ENCODE data around the gene PCDH7. TPM values are rescaled to one million over a fixed set of nuclear protein-coding genes. Genes with fewer than 3 reads are reported as not detected.

PCDH7 gene
- polyA plus RNA-seq, 1 experiment, result 18.5 TPM

- Histone ChIP-seq H3K4me3 (ENCODE audit: low read depth, low read length) (peak overlapping the region; percentile 87), H3K9me3 (ENCODE audit: control insufficient read depth, insufficient read depth, low read length) (no peaks in the 10 kb centered on the region; the same call in 1 of the 2 replicates), H3K27me3 (ENCODE audit: control insufficient read depth, insufficient read depth, low read length) (no peaks in the 10 kb centered on the region), H3K27ac (ENCODE audit: low read depth, low read length) (peak overlapping the region; percentile 61)
- TF ChIP-seq CTCF (IDR thresholded peaks at IDR 0.05; ENCODE audit: low read depth, low read length), result peak; percentile 33; the same call in 1 of the 2 replicates
- ChIA-PET POLR2A (interaction anchor here (0.6 to 1.4 kb wide), 6 partner anchors 45 to 307 kb away, joined by 3 to 5 read pairs (median 4); no protein-coding TSS in a partner anchor), CTCF (interaction anchor here (0.6 to 1.4 kb wide), 8 partner anchors 15 to 660 kb away, joined by 3 to 5 read pairs (median 3); no protein-coding TSS in a partner anchor)
- no peak for DNase-seq (ENCODE audit: low read depth, low spot score)
Observed at GRCh38 chr4:30718641-30719453, 1.3 kb upstream of the PCDH7 start.

GRCh38 chr4:30719454-30720020 lies 632 bp upstream of the PCDH7 start:
- Histone ChIP-seq H3K4me3 (ENCODE audit: low read depth, low read length) (peak overlapping the region; percentile 87), H3K27ac (ENCODE audit: low read depth, low read length) (peak overlapping the region; percentile 61), H3K27me3 (ENCODE audit: control insufficient read depth, insufficient read depth, low read length) (no peaks in the 10 kb centered on the region), H3K9me3 (ENCODE audit: control insufficient read depth, insufficient read depth, low read length) (no peaks in the 10 kb centered on the region; the same call in 1 of the 2 replicates)
- TF ChIP-seq CTCF (IDR thresholded peaks at IDR 0.05; ENCODE audit: low read depth, low read length), result no peak
- ChIA-PET POLR2A (interaction anchor here (0.6 to 1.4 kb wide), 6 partner anchors 16 to 226 kb away, joined by 3 to 5 read pairs (median 4); no protein-coding TSS in a partner anchor), CTCF (interaction anchor here (0.6 to 0.7 kb wide), 6 partner anchors 33 to 659 kb away, joined by 3 to 5 read pairs (median 3); no protein-coding TSS in a partner anchor)
- DNase-seq (ENCODE audit: low read depth, low spot score), result no peak

- CTCF ChIA-PET, result interaction anchor here (0.8 to 2.0 kb wide), 8 partner anchors 34 to 485 kb away, joined by 3 to 10 read pairs (median 4); no protein-coding TSS in a partner anchor
- POLR2A ChIA-PET, result no interaction called here
- no peak for DNase-seq (ENCODE audit: low read depth, low spot score)
- Histone ChIP-seq H3K27me3 (ENCODE audit: control insufficient read depth, insufficient read depth, low read length) (no peaks in the 10 kb centered on the region), H3K27ac (ENCODE audit: low read depth, low read length) (peak overlapping the region; percentile 47), H3K4me3 (ENCODE audit: low read depth, low read length) (peak overlapping the region; percentile 87), H3K9me3 (ENCODE audit: control insufficient read depth, insufficient read depth, low read length) (no peaks in the 10 kb centered on the region; the same call in 1 of the 2 replicates)
- TF ChIP-seq CTCF (IDR thresholded peaks at IDR 0.05; ENCODE audit: low read depth, low read length), result no peak
Observed at GRCh38 chr4:30720661-30721184, 554 bp downstream of the PCDH7 start.

GRCh38 chr4:30721185-30722091 lies 1.3 kb downstream of the PCDH7 start:
- ChIA-PET CTCF (interaction anchor here (0.8 to 2.0 kb wide), 20 partner anchors 9 to 485 kb away, joined by 3 to 10 read pairs (median 3); no protein-coding TSS in a partner anchor), POLR2A (interaction anchor here (1.0 kb wide), 1 partner anchor 33 kb away, joined by 4 read pairs; no protein-coding TSS in a partner anchor)
- no peaks in the 10 kb centered on the region; the same call in 1 of the 2 replicates for H3K9me3 ChIP-seq (ENCODE audit: control insufficient read depth, insufficient read depth, low read length)

More at GRCh38 chr4:30721185-30722091, 1.3 kb downstream of the PCDH7 start:
- no peak for DNase-seq (ENCODE audit: low read depth, low spot score)
- Histone ChIP-seq H3K27me3 (ENCODE audit: control insufficient read depth, insufficient read depth, low read length) (no peaks in the 10 kb centered on the region), H3K4me3 (ENCODE audit: low read depth, low read length) (peak overlapping the region; percentile 87), H3K27ac (ENCODE audit: low read depth, low read length) (no peak overlapping the region)
- no peak for TF ChIP-seq CTCF (IDR thresholded peaks at IDR 0.05; ENCODE audit: low read depth, low read length)

Data from AG04450 (cell line).